GM12878 (cell line): ENCODE data around the gene ISCU. TPM values are rescaled to one million over a fixed set of nuclear protein-coding genes. Genes with fewer than 3 reads are reported as not detected.

Experiments used
- ATAC-seq: fragments of 200-7000 bp; cut with Tn5 transposase; 3 replicates; pipeline ENCODE4 v1.9.1; 2020; ENCODE audit warnings: mild to moderate bottlenecking, moderate library complexity
- BruUV-seq: library from RNA; stranded (reverse); fragments of 400-500 nt; replicated peaks from 2 replicates; lab custom pipeline; 2021; lab: Mats Ljungman, UMichigan
- CTCF ChIA-PET: fragments of 300-600 bp; sonication (Branson Sonifier 250); formaldehyde crosslinking; extraction: SDS; loops from one replicate; lab custom pipeline; 2021; ENCODE audit warnings: inconsistent platforms; lab: Yijun Ruan, JAX
- POLR2A ChIA-PET: fragments of 350-600 bp; formaldehyde crosslinking; extraction: SDS; loops from one replicate; lab custom pipeline; 2021; ENCODE audit warnings: inconsistent platforms; lab: Charles Lee
- RAD21 ChIA-PET: fragments of 300-600 bp; sonication (Branson Sonifier 250); formaldehyde crosslinking; loops from one replicate; lab custom pipeline; 2023; ENCODE audit warnings: antibody characterized with exemption; ENCODE audit not compliant: unreplicated experiment; lab: Charles Lee
- SMC1A ChIA-PET: fragments of 300-600 bp; sonication (Branson Sonifier 250); formaldehyde crosslinking; loops from one replicate; lab custom pipeline; 2023; ENCODE audit not compliant: unreplicated experiment, uncharacterized antibody; lab: Charles Lee
- DNase-seq: peaks from one replicate; pipeline ENCODE4 v3.0.0-alpha.2; 2011; ENCODE audit warnings: low read depth, low spot score
- FAIRE-seq: peaks from 3 replicates; lab custom pipeline; 2011; peaks lifted over from hg19 to GRCh38; lab: Jason Lieb, UNC
- H2AFZ ChIP-seq: 2 replicates; pipeline ENCODE4 v1.6.0; 2011; ENCODE audit warnings: low read depth, low read length, control low read depth; ENCODE audit not compliant: control insufficient read depth
- H3K27ac ChIP-seq: 2 replicates; pipeline ENCODE4 v1.5.1; 2011; ENCODE audit warnings: control low read depth; ENCODE audit not compliant: control insufficient read depth, insufficient read depth
- H3K27me3 ChIP-seq, 2 experiments: replicated peaks in 1 of 2; 2 replicates each; pipeline versions ENCODE4 v1.6.0 to v1.6.1; 2011; ENCODE audit warnings: low read length in 1 of 2; ENCODE audit not compliant: control insufficient read depth in 2 of 2, insufficient read depth in 2 of 2
- H3K36me3 ChIP-seq, 2 experiments: 2 replicates each; pipeline ENCODE4 v1.5.1; 2011; ENCODE audit warnings: low read length in 1 of 2; ENCODE audit not compliant: control insufficient read depth in 2 of 2, insufficient read depth in 2 of 2
- H3K4me1 ChIP-seq: 2 replicates; pipeline ENCODE4 v1.6.1; 2011; ENCODE audit warnings: mild to moderate bottlenecking, low read length, moderate library complexity, mixed read lengths; ENCODE audit not compliant: control insufficient read depth, insufficient read depth
- H3K4me2 ChIP-seq: 2 replicates; pipeline ENCODE4 v1.6.0; 2011; ENCODE audit warnings: control low read depth; ENCODE audit not compliant: control insufficient read depth, insufficient read depth
- H3K4me3 ChIP-seq: fragments of 200-600 bp; sonication (generic); 2 replicates; pipeline ENCODE4 v1.5.1; 2016
- H3K79me2 ChIP-seq: 2 replicates; pipeline ENCODE4 v1.6.0; 2011; ENCODE audit warnings: low read length; ENCODE audit not compliant: control insufficient read depth, insufficient read depth
- H3K9ac ChIP-seq: 2 replicates; pipeline ENCODE4 v1.8.0; 2011; ENCODE audit warnings: low read length, control low read depth, mixed read lengths; ENCODE audit not compliant: control insufficient read depth, insufficient read depth
- H3K9me3 ChIP-seq: replicated peaks from 3 replicates; pipeline ENCODE4 v1.5.1; 2011; ENCODE audit warnings: mild to moderate bottlenecking, low read length; ENCODE audit not compliant: control insufficient read depth, insufficient read depth
- H4K20me1 ChIP-seq: 2 replicates; pipeline ENCODE4 v1.6.0; 2011; ENCODE audit not compliant: control insufficient read depth, insufficient read depth
- ASH2L ChIP-seq: fragments of 300-600, 200-600 bp; sonication (generic); IDR thresholded peaks from 2 replicates; pipeline ENCODE4 v1.6.1; 2017; ENCODE audit warnings: low read depth, mild to moderate bottlenecking, borderline replicate concordance
- BCL11A ChIP-seq: IDR thresholded peaks from 2 replicates; pipeline ENCODE4 v1.6.1; 2011; ENCODE audit warnings: low read depth, low read length
- BHLHE40 ChIP-seq, 2 experiments: fragments of 450-650 bp in 1 of 2; IDR thresholded peaks; 2 replicates each; pipeline ENCODE4 v1.6.1; 2011 to 2017; ENCODE audit warnings: low read depth in 2 of 2, borderline replicate concordance in 1 of 2, improper control_type of control experiment in 1 of 2, low read length in 1 of 2, mild to moderate bottlenecking in 1 of 2
- CREB1 ChIP-seq: IDR thresholded peaks from 2 replicates; pipeline ENCODE4 v1.6.1; 2012; ENCODE audit warnings: low read depth, mild to moderate bottlenecking, inconsistent platforms
- EED ChIP-seq: sonication (generic); IDR thresholded peaks from 2 replicates; pipeline ENCODE4 v1.6.1; 2016; ENCODE audit warnings: antibody characterized with exemption, low read depth
- EP300 ChIP-seq, 2 experiments: fragments of 150-350 bp in 1 of 2; IDR thresholded peaks; 2 replicates each; pipeline ENCODE4 v1.6.1; 2011 to 2012; ENCODE audit warnings: low read depth in 2 of 2, low read length in 2 of 2, borderline replicate concordance in 1 of 2, improper control_type of control experiment in 1 of 2, inconsistent platforms in 1 of 2; ENCODE audit not compliant: control insufficient read depth in 1 of 2
- GABPA ChIP-seq: IDR thresholded peaks from 2 replicates; pipeline ENCODE4 v1.6.1; 2014; ENCODE audit warnings: antibody characterized with exemption, low read depth, mild to moderate bottlenecking, inconsistent platforms
- IKZF2 ChIP-seq, 2 experiments: fragments of 450-650 bp; IDR thresholded peaks; 2 replicates each; pipeline ENCODE4 v1.6.1; 2017; ENCODE audit warnings: mild to moderate bottlenecking in 2 of 2, moderate library complexity in 2 of 2
- MEF2A ChIP-seq: IDR thresholded peaks from 2 replicates; pipeline ENCODE4 v1.6.1; 2011; ENCODE audit warnings: low read depth, mild to moderate bottlenecking, low read length, moderate library complexity; ENCODE audit not compliant: insufficient read depth
- MTA3 ChIP-seq: IDR thresholded peaks from 2 replicates; pipeline ENCODE4 v1.6.1; 2012; ENCODE audit warnings: low read length, inconsistent platforms, borderline replicate concordance
- NBN ChIP-seq: fragments of 450-650 bp; IDR thresholded peaks from 2 replicates; pipeline ENCODE4 v1.6.1; 2016
- NFIC ChIP-seq: IDR thresholded peaks from 2 replicates; pipeline ENCODE4 v1.6.1; 2012; ENCODE audit warnings: low read depth, mild to moderate bottlenecking, inconsistent platforms, low read length, moderate library complexity
- NFXL1 ChIP-seq: fragments of 450-650 bp; IDR thresholded peaks from 2 replicates; pipeline ENCODE4 v1.6.1; 2017; ENCODE audit warnings: antibody characterized with exemption, mild to moderate bottlenecking, borderline replicate concordance
- PAX5 ChIP-seq: IDR thresholded peaks from 2 replicates; pipeline ENCODE4 v1.6.1; 2011; ENCODE audit warnings: low read depth, low read length, borderline replicate concordance
- POLR2A ChIP-seq: IDR thresholded peaks from 2 replicates; pipeline ENCODE4 v1.6.1; 2011; ENCODE audit warnings: low read depth, mild to moderate bottlenecking, low read length
- SMC3 ChIP-seq: IDR thresholded peaks from 2 replicates; pipeline ENCODE4 v1.6.1; 2011; ENCODE audit warnings: low read length, improper control_type of control experiment, borderline replicate concordance
- TCF3 ChIP-seq: IDR thresholded peaks from 2 replicates; pipeline ENCODE4 v1.6.1; 2012; ENCODE audit warnings: low read depth, mild to moderate bottlenecking, low read length, borderline replicate concordance; ENCODE audit not compliant: insufficient read depth
- ZNF217 ChIP-seq: fragments of 450-650 bp; IDR thresholded peaks from 2 replicates; pipeline ENCODE4 v1.6.1; 2017; ENCODE audit warnings: antibody characterized with exemption, mild to moderate bottlenecking
- ZNF24 ChIP-seq: fragments of 450-650 bp; IDR thresholded peaks from 2 replicates; pipeline ENCODE4 v1.6.1; 2017; ENCODE audit warnings: antibody characterized with exemption, mild to moderate bottlenecking
- WGBS: methylation state at CpG from one replicate; pipeline ENCODE4 v1.1.6; 2016; ENCODE audit warnings: low lambda C conversion rate; ENCODE audit not compliant: insufficient replicate concordance, insufficient coverage; ENCODE audit errors: missing lambda C conversion rate; 5-methylcytosine and 5-hydroxymethylcytosine counted together
- in situ Hi-C: fragments of 300-500 bp; cut with MboI; formaldehyde crosslinking; loops from 9 replicates; pipeline ENCODE4 v1.14.3; 2018; ENCODE audit warnings: mixed read lengths
- intact Hi-C: fragments of 100-400 bp; cut with micrococcal nuclease; formaldehyde crosslinking; loops from one replicate; pipeline ENCODE4 v1.14.2; 2022; ENCODE audit not compliant: unreplicated experiment
- polyA plus RNA-seq, 11 experiments: library from polyadenylated mRNA; depleted of rRNA in 4 of 11; unstranded in 6 of 11; stranded (reverse) in 5 of 11; fragments of >200 nt; fragmentation: Nextera tagmentation in 4 of 11; fragmentation: Illumina TruSeq in 1 of 11; extraction: Ambion mirVana in 4 of 11; extraction: Trizol in 1 of 11; gene quantifications; 1 replicate in 1 of 11; 2 replicates in 10 of 11; pipeline versions ENCODE4 v1.2.1 to v1.2.3, GENCODE V29; 2011 to 2016; ENCODE audit warnings: inconsistent platforms in 2 of 11, missing spikeins in 2 of 11, low read depth in 1 of 11
- total RNA-seq, 4 experiments: library from RNA; depleted of rRNA in 3 of 4; stranded (reverse); fragments of >200 nt in 3 of 4; fragmentation: Illumina TruSeq in 1 of 4; extraction: Trizol in 1 of 4; gene quantifications; 2 replicates each; pipeline versions ENCODE4 v1.2.1 to v1.2.3, GENCODE V29; 2013 to 2021
- TF ChIP-seq, protein P1 (sequence below): fragments of 450-650 bp; IDR thresholded peaks from 2 replicates; pipeline ENCODE4 v1.6.1; 2017; ENCODE audit warnings: mild to moderate bottlenecking
- TF ChIP-seq, protein P2 (sequence below): IDR thresholded peaks from 2 replicates; pipeline ENCODE4 v1.6.1; 2011; ENCODE audit warnings: borderline replicate concordance, low read depth, mild to moderate bottlenecking, moderate library complexity, low read length; ENCODE audit not compliant: insufficient read depth, poor library complexity, severe bottlenecking

Gene ISCU
- total and polyA plus RNA-seq, 10 of the 15 experiments (the other 5 are each of a cell fraction or from before 2014, with no cell fraction given) = 32.8 to 260 (median 127) TPM

DNA sequence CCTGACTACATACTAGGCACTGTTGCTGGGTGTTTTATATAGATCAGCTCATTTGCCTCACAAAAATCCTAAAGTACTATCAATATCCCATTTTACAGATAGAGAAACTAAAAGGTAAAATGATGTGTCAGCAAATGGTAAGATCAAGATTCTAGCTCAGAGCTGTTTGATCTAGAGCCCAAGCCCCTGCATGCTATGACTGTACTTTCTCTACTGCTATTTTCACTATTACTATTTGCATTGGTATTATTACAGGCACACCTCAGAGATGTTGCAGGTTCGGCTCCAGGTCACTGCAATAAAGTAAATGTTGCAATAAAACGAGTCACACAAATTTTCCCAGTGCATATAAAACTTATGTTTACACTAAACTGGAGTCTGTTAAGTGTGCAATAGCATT, 10.9 kb downstream of the ISCU start:
- ChIA-PET CTCF (interaction anchor here (0.7 to 21.5 kb wide), 12 partner anchors 12 to 375 kb away, joined by 3 to 866 read pairs (median 4); partner anchors contain the start of genes ISCU, SART3, SELPLG and TMEM119), SMC1A (interaction anchor here (0.6 to 26.5 kb wide), 11 partner anchors 9 to 288 kb away, joined by 3 to 718 read pairs (median 4); partner anchors contain the start of genes SART3 and SELPLG), RAD21 (interaction anchor here (0.9 to 23.0 kb wide), 10 partner anchors 8 to 377 kb away, joined by 3 to 633 read pairs (median 16); partner anchors contain the start of gene SELPLG), POLR2A (interaction anchor here (0.6 to 14.2 kb wide), 11 partner anchors 9 to 153 kb away, joined by 3 to 211 read pairs (median 5); partner anchors contain the start of genes ISCU and SELPLG)
- Histone ChIP-seq H3K4me3 (no peak overlapping the region; the same call in 1 of the 2 replicates), H3K27me3 (no peaks in the 10 kb centered on the region), H2AFZ (no peak overlapping the region), H4K20me1 (no peaks in the 10 kb centered on the region), H3K4me1 (peaks cover 74% of the 10 kb centered on the region), H3K9me3 (no peaks in the 10 kb centered on the region; the same call in 2 of the 3 replicates), H3K79me2 (no peaks in the 10 kb centered on the region; the same call in none of the 2 replicates), H3K9ac (0 out of 2 replicates have a peak overlapping the region, but pooled peaks have one; percentile 3), H3K27ac (peak overlapping the region; percentile 100), H3K36me3 (no peaks in the 10 kb centered on the region), H3K4me2 (peak overlapping the region; percentile 59)
- intact Hi-C loops = no loop called here
- DNase-seq = peak; percentile 69
- in situ Hi-C loops = no loop called here
- ATAC-seq = peak; percentile 31
- WGBS = 0% methylated on average over 2 of the region's 2 CpGs
- FAIRE-seq = peak; percentile 56
- no TSS peak for BruUV-seq
- TF ChIP-seq, protein P1, sequence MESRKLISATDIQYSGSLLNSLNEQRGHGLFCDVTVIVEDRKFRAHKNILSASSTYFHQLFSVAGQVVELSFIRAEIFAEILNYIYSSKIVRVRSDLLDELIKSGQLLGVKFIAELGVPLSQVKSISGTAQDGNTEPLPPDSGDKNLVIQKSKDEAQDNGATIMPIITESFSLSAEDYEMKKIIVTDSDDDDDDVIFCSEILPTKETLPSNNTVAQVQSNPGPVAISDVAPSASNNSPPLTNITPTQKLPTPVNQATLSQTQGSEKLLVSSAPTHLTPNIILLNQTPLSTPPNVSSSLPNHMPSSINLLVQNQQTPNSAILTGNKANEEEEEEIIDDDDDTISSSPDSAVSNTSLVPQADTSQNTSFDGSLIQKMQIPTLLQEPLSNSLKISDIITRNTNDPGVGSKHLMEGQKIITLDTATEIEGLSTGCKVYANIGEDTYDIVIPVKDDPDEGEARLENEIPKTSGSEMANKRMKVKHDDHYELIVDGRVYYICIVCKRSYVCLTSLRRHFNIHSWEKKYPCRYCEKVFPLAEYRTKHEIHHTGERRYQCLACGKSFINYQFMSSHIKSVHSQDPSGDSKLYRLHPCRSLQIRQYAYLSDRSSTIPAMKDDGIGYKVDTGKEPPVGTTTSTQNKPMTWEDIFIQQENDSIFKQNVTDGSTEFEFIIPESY = no peak
- TF ChIP-seq BHLHE40 (IDR thresholded peaks at IDR 0.05; ENCODE audit: borderline replicate concordance in 1 of 2, low read depth in 2 of 2, low read length in 1 of 2) = peak; percentile 24 to 58; a peak in 1 of 4 replicates
- TF ChIP-seq EP300 (IDR thresholded peaks at IDR 0.05; ENCODE audit: borderline replicate concordance in 1 of 2, control insufficient read depth in 1 of 2, low read depth in 2 of 2, low read length in 2 of 2) = peak in 1 of 2 experiments; percentile 84; a peak in 1 of 4 replicates
- peak; percentile 86 for TF ChIP-seq NFIC
- TF ChIP-seq, protein P2, sequence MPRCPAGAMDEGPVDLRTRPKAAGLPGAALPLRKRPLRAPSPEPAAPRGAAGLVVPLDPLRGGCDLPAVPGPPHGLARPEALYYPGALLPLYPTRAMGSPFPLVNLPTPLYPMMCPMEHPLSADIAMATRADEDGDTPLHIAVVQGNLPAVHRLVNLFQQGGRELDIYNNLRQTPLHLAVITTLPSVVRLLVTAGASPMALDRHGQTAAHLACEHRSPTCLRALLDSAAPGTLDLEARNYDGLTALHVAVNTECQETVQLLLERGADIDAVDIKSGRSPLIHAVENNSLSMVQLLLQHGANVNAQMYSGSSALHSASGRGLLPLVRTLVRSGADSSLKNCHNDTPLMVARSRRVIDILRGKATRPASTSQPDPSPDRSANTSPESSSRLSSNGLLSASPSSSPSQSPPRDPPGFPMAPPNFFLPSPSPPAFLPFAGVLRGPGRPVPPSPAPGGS = peak; percentile 40
- TF ChIP-seq GABPA = peak; percentile 55; the same call in 1 of the 2 replicates
- peak; percentile 86 for TF ChIP-seq BCL11A
- TF ChIP-seq MTA3 = 0 out of 2 replicates have a peak, but pooled peaks have one; percentile 47
- no peak for TF ChIP-seq SMC3
- peak; percentile 54; the same call in 1 of the 2 replicates for TF ChIP-seq PAX5
- no peak for TF ChIP-seq ASH2L
- peak; percentile 30; the same call in 1 of the 2 replicates for TF ChIP-seq NBN
- peak; percentile 92 for TF ChIP-seq ZNF217
- no peak for TF ChIP-seq NFXL1
- peak; percentile 55; the same call in 1 of the 2 replicates for TF ChIP-seq MEF2A
- TF ChIP-seq ZNF24 = 0 out of 2 replicates have a peak, but pooled peaks have one; percentile 33
- TF ChIP-seq EED = peak; percentile 53; the same call in 1 of the 2 replicates
- peak; percentile 39 to 40 for TF ChIP-seq IKZF2 (IDR thresholded peaks at IDR 0.05)
- TF ChIP-seq TCF3 = no peak
- TF ChIP-seq POLR2A = no peak
- peak; percentile 45; the same call in 1 of the 2 replicates for TF ChIP-seq CREB1
